Measurements from ENCODE around the gene RETN. TPM values are rescaled to one million over a fixed set of nuclear protein-coding genes. Genes with fewer than 3 reads are reported as not detected.

The RETN gene
- total RNA-seq, 6 experiments from 2014 or later: not detected

DNA sequence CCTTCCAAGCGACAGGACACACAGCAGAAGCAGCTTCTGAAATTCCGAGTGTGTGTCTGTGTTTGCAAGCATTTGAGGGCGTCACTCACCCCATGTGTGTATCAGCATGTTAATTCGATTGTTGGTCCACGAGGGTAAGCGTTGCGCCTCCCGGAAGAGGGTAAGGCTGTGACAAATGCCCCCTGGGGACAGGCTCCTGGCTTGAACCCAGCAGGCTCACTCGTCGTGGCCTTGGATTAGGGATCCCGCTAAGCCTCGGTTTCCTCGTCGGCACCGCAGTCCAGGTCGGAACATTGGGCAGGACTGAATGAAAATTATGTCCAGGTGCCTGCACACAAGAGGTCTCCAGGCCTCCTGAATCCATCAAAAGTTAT is 32.5 kb upstream of the RETN start:
- DNase-seq: no peak
- no peak overlapping the region for H3K4me3 Mint-ChIP-seq
- no peaks in the 10 kb centered on the region for H3K4me1 Mint-ChIP-seq (ENCODE audit: low read depth)
- H3K36me3 Mint-ChIP-seq (ENCODE audit: low read depth): no peaks in the 10 kb centered on the region
- peaks cover 4% of the 10 kb centered on the region; the same call in 1 of the 2 replicates for H3K9me3 Mint-ChIP-seq
- no peak overlapping the region for H3K27ac Mint-ChIP-seq
- peaks cover 4% of the 10 kb centered on the region for H3K27me3 Mint-ChIP-seq (ENCODE audit: insufficient read depth)
- TF ChIP-seq CTCF (IDR thresholded peaks at IDR 0.05): no peak

- Mint-ChIP-seq H3K27ac (no peak within 1 kb of the TSS), H3K27me3 (ENCODE audit: insufficient read depth) (peaks cover 4% of the 10 kb centered on the region), H3K4me1 (ENCODE audit: low read depth) (no peaks in the 10 kb centered on the region), H3K9me3 (peaks cover 4% of the 10 kb centered on the region; the same call in 1 of the 2 replicates), H3K4me3 (no peak within 1 kb of the TSS), H3K36me3 (ENCODE audit: low read depth) (no peaks in the 10 kb centered on the region)
- TF ChIP-seq CTCF (IDR thresholded peaks at IDR 0.05): no peak
- DNase-seq: no peak
Measured at GRCh38 chr19:7636691-7637373, 32.0 kb upstream of the RETN start, which contains the start of gene STXBP2. TSS of gene STXBP2 (plus strand) at chr19:7637110. CDS start at chr19:7637150, 40 bp downstream.

DNA sequence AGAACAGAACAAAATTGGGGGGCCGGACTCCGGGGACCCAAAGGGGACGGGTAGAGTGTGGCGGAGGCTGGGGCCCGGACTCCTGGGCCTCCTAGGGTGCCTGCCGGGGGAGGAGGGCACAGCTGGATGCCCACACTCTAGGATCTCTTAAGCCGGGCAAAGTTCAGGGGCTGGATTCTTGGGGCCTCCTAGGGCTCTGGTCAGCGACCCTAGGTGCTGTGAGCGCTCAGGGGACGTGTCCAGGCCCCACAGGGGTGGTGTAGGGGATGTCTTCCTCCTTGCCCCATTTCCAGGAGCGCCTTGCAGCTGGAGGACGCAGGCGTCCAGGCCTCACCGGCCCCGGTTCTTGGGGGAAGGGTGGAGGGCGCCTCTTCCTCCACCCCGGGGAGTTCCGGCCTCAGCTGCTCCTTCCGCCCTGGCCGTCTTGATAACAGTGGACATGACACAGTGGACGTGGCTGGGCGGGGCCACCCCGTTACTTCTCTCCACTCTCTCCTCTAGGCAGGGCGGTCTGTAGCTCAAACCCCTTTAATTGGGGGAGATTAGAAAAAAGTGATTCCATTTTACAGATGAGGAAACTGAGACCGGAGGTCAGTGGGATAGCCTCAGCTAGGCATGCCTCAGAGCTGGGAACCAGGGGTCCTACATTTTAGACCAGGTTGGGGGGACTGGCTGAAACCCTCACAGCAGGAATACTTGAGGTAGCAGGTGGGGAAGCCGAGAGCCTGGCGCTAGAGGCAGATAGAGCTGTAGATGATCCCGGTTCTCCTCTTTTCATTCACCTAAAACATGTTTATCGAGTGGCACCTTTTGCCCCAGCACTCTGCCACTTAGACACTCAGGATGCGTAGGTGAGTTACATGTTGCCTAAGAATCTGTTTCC is 31.2 kb upstream of the RETN start:
- TF ChIP-seq CTCF (IDR thresholded peaks at IDR 0.05): no peak
- H3K9me3 Mint-ChIP-seq: peaks cover 4% of the 10 kb centered on the region; the same call in 1 of the 2 replicates
- H3K4me1 Mint-ChIP-seq (ENCODE audit: low read depth): no peaks in the 10 kb centered on the region
- no peak for DNase-seq
- H3K27ac Mint-ChIP-seq: no peak overlapping the region
- no peaks in the 10 kb centered on the region for H3K36me3 Mint-ChIP-seq (ENCODE audit: low read depth)
- H3K27me3 Mint-ChIP-seq (ENCODE audit: insufficient read depth): peaks cover 4% of the 10 kb centered on the region
- no peak overlapping the region for H3K4me3 Mint-ChIP-seq

DNA sequence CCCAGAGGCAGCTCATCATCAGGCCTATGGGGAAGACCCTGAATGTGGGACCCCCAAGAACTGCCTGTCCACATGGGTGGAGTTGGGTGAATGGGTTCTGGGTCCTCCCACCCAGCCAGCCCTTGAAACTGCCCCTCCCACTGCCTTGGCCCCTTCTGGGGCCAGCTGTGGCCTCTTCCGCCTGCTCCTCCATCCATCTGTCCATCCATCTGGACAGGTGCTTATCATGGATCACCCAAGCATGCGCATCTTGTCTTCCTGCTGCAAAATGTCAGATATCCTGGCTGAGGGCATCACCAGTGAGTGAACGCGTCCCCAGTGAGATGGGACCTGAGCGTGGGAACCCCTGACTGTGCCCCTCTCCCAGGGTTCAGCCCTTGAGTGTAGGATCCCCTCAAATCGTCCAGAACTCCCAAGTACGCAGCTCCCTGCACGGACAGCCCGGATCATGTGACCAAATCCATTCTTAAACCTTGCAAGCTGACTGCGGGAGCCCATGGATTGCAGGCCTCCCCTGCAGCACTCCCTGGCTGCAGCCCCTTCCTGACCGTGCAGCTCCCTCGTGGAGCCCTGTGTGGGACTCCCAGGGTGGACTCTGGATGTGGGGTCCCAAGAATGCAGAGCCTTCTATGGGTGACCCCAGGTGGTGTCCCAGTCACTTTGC is 29.9 kb upstream of the RETN start:
- H3K9me3 Mint-ChIP-seq: peaks cover 4% of the 10 kb centered on the region; the same call in 1 of the 2 replicates
- no peak overlapping the region for H3K4me3 Mint-ChIP-seq
- no peak for DNase-seq
- TF ChIP-seq CTCF (IDR thresholded peaks at IDR 0.05): no peak
- no peak overlapping the region for H3K27ac Mint-ChIP-seq
- H3K4me1 Mint-ChIP-seq (ENCODE audit: low read depth): no peaks in the 10 kb centered on the region
- peaks cover 4% of the 10 kb centered on the region for H3K27me3 Mint-ChIP-seq (ENCODE audit: insufficient read depth)
- no peaks in the 10 kb centered on the region for H3K36me3 Mint-ChIP-seq (ENCODE audit: low read depth)

DNA sequence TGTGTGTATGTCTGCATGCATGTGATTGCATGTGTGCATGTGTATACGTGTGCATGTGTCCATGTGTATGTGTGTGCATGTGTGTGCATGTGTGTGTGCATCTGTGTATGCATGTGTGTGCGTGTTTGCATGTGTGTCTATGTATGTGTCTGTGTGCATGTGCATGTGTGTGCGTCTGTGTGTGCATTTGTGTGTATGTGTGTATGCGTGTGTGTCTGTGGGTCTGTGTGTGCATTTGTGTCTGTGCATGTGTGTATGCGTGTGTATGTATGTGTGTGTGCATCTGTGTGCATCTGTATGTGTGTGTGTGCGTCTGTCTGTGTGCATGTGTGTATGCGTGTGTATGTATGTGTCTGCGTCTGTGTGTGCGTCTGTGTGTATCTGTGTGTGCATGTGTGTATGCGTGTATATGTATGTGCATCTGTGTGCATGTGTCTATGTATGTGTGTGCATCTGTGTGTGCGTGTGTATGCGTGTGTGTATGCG is 28.9 kb upstream of the RETN start:
- TF ChIP-seq CTCF (IDR thresholded peaks at IDR 0.05): no peak
- no peak for DNase-seq
- H3K9me3 Mint-ChIP-seq: peaks cover 4% of the 10 kb centered on the region; the same call in 1 of the 2 replicates
- no peak overlapping the region for H3K4me3 Mint-ChIP-seq
- H3K4me1 Mint-ChIP-seq (ENCODE audit: low read depth): no peaks in the 10 kb centered on the region
- H3K36me3 Mint-ChIP-seq (ENCODE audit: low read depth): no peaks in the 10 kb centered on the region
- no peak overlapping the region for H3K27ac Mint-ChIP-seq
- peaks cover 4% of the 10 kb centered on the region for H3K27me3 Mint-ChIP-seq (ENCODE audit: insufficient read depth)

Data from HFFc6 (cell line).